ENCODE results near the gene WEE1.

Gene WEE1

GRCh38 chr11:9606809-9607510, 33.5 kb downstream of the WEE1 start:
- ATAC-seq, result peak; percentile 59
- TF ChIP-seq ZNF8 (CRISPR knock-in tag; IDR thresholded peaks at IDR 0.05), result no peak
- no peak for TF ChIP-seq ARNTL (CRISPR knock-in tag; IDR thresholded peaks at IDR 0.05; ENCODE audit: borderline replicate concordance, low read depth)
- no peak for TF ChIP-seq CREB5 (CRISPR knock-in tag; IDR thresholded peaks at IDR 0.05; ENCODE audit: low read depth)
- no peak for TF ChIP-seq POU6F1 (CRISPR knock-in tag; IDR thresholded peaks at IDR 0.05; ENCODE audit: borderline replicate concordance, low read depth)
- no peak for TF ChIP-seq ISL1 (CRISPR knock-in tag; IDR thresholded peaks at IDR 0.05)
- TF ChIP-seq RARB (CRISPR knock-in tag; IDR thresholded peaks at IDR 0.05), result no peak
- no peak for TF ChIP-seq PPARA (CRISPR knock-in tag; IDR thresholded peaks at IDR 0.05; ENCODE audit: borderline replicate concordance)
- no peak for TF ChIP-seq CSRNP3 (CRISPR knock-in tag; IDR thresholded peaks at IDR 0.05)
- no peak for TF ChIP-seq TCF4 (CRISPR knock-in tag; IDR thresholded peaks at IDR 0.05; ENCODE audit: borderline replicate concordance)
- no peak for TF ChIP-seq CSDC2 (CRISPR knock-in tag; IDR thresholded peaks at IDR 0.05)
- TF ChIP-seq PATZ1 (CRISPR knock-in tag; IDR thresholded peaks at IDR 0.05; ENCODE audit: borderline replicate concordance), result no peak

- TF ChIP-seq BACH2 (CRISPR knock-in tag; IDR thresholded peaks at IDR 0.05; ENCODE audit: borderline replicate concordance) (no peak), RARB (CRISPR knock-in tag; IDR thresholded peaks at IDR 0.05) (no peak), ESRRG (CRISPR knock-in tag; IDR thresholded peaks at IDR 0.05) (no peak), ZNF70 (CRISPR knock-in tag; IDR thresholded peaks at IDR 0.05) (no peak), PATZ1 (CRISPR knock-in tag; IDR thresholded peaks at IDR 0.05; ENCODE audit: borderline replicate concordance) (no peak), TCF4 (CRISPR knock-in tag; IDR thresholded peaks at IDR 0.05; ENCODE audit: borderline replicate concordance) (no peak)
Observed at GRCh38 chr11:9607511-9607899, 34.0 kb downstream of the WEE1 start.

GRCh38 chr11:9609002-9609759, 35.7 kb downstream of the WEE1 start:
- no peak for ATAC-seq
- TF ChIP-seq CREB5 (CRISPR knock-in tag; IDR thresholded peaks at IDR 0.05; ENCODE audit: low read depth), result no peak
- no peak for TF ChIP-seq TSHZ2 (CRISPR knock-in tag; IDR thresholded peaks at IDR 0.05)
- no peak for TF ChIP-seq TCF4 (CRISPR knock-in tag; IDR thresholded peaks at IDR 0.05; ENCODE audit: borderline replicate concordance)
- no peak for TF ChIP-seq ZFP30 (CRISPR knock-in tag; IDR thresholded peaks at IDR 0.05)
- TF ChIP-seq CSRNP3 (CRISPR knock-in tag; IDR thresholded peaks at IDR 0.05), result no peak
- TF ChIP-seq RARB (CRISPR knock-in tag; IDR thresholded peaks at IDR 0.05), result no peak
- no peak for TF ChIP-seq POU6F1 (CRISPR knock-in tag; IDR thresholded peaks at IDR 0.05; ENCODE audit: borderline replicate concordance, low read depth)
- no peak for TF ChIP-seq CSDC2 (CRISPR knock-in tag; IDR thresholded peaks at IDR 0.05)
- TF ChIP-seq TOX (CRISPR knock-in tag; IDR thresholded peaks at IDR 0.05; ENCODE audit: borderline replicate concordance), result no peak

More at GRCh38 chr11:9607511-9607899, 34.0 kb downstream of the WEE1 start:
- peak; percentile 20; the same call in 1 of the 3 replicates for ATAC-seq
